ENCODE data around the gene TCTA. TPM values are rescaled to one million over a fixed set of nuclear protein-coding genes. Genes with fewer than 3 reads are reported as not detected.

The TCTA gene
- total RNA-seq, 1 experiment from 2014 or later, result 29.8 TPM

DNA sequence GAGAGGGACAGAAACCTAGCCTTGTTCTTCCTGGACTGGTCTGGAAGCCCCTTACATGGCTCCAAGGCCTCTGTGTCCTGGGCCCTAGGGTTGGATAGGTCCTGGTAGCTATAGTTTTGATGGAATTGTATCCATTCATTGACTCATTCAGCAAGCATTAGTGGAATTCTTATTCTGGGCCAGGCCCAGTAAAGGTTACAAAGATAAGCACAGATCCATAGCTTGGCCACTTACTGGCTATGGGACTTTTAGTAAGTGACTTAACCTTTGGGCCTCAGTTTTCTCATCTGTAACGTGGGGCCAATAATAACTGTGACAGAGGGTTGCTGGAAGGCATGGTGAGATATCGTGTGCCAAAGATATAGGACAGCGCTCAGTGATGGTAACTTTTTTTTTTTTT, 44.2 kb downstream of the TCTA start:
- peak; percentile 14 for DNase-seq (ENCODE audit: low read depth)

DNA sequence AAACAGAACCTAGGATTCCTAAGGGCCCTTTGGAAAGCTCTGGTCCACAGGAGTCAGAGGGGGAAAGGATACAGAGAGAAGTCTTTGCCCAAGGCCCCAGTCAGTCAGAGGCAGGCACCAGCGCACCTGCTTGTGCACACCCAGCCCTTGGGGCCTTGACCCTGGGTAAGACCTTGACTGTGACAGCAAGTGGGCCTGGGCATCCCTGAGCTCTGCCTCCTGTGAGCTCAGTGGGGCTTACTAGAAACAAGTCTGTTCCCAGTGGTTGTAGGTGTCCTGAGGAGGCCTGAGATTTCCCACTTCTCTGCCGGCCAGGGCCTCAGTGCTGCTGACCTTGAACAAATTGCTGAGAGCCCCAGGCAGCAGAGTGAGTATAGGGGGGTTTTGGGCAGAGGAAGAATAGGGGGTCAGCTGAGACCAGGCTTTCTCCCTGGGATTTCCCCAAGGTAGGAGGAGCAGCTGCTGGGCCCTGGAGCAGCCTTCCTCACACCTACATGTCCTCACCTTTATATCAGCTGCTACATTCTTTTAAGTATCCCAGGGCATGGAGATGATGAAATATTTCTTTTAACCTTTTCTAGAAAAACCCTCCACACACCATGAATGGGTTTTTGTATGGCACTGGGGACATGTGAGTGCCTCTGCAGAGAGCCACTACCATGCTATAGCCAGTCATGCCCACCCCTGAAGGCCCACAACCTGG, 48.1 kb downstream of the TCTA start:
- no peak for DNase-seq (ENCODE audit: low read depth)

DNA sequence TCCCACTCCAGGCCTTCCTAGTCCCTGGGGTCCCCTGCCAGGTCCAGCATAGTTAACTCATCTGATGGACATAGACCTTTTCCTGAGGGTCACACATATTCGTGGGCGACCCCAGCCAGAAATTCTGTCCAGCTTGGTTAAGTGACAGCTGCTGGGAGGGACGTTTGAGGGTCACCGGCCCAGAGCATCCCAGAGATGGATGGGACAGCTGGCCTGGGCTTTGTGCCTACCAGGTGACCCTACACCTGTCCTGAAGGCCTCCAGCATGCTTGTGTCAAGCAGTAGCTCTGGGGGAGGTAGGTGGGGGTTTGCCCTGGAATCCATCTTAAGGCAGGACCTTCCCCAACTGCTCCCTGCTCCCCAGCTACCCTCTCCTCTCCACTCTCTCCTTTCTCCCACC, 48.7 kb downstream of the TCTA start:
- no peak for DNase-seq (ENCODE audit: low read depth)

DNA sequence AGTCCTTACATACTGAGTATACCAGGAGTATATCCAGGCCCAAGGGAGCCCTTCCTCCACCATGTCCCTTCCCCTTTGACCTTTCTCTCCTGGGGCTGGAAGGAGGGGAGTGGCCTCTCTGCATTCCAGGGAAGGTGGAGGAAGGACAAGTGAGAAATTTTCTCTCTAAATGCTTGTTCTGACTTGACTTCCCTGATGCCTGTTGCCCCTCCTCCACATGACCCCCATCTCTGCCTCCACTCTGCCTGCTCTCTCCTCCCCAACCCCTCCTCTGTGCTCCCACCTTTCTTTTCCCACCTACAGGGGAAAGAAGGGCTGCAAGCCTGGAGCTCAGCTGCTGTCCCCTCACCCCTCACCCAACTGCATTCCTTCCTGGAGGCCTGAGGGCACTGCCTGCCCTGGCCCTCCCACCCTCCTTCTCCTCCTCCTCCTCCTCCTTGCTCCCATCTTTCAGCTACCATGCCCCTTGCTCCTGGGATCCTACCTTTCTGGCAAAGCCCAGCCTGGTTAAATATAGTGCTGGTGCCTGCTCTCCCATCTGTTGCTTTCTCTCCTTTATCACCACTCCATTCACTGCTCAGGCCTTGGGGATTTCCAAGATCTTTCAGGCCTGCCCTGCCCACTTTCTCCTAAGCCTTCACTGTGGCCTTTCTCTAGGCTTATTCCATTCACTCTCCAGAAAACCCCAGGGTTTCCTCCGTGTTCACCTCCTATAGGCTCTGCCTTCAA, 49.4 kb downstream of the TCTA start:
- no peak for DNase-seq (ENCODE audit: low read depth)

GRCh38 chr3:49462222-49462621, 50.0 kb downstream of the TCTA start:
- DNase-seq (ENCODE audit: low read depth), result peak; percentile 27

DNA sequence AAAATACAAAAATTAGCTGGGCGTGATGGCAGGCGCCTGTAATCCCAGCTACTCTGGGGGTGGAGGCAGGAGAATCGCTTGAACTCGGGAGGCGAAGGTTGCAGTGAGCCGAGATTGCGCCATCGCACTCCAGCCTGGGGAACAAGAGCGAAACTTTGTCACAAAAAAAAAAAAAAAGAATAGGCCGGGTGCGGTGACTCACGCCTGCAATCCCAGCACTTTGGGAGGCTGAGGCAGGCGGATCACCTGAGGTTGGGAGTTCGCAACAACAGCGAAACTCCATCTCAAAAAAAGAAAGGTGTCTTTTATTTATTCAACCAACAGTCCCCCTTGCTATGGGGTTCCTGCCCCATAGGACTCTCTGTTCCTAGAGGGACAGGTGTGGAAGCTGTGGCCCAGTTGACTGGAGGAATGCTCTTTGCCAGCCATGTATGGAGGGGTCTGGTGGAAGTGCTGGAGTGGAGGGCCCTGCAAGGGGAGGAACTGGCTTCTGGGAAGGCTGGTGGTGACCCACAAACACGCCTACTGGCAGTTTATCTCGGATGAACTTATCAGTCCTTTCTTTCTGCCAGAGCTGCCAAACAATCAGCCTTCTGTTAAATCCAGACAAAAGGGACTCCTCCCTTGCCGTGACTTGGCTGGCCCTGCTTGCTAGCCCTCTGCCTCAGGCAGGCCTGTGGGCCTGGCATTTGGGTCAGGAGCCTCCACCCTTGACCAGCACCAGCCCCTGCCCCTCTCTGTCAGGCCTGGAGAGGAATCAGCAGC, 53.2 kb downstream of the TCTA start:
- DNase-seq (ENCODE audit: low read depth), result no peak

Other genes with a start within 250 kb of the TCTA start
- 32.0 and 36.2 TPM in 2 replicates for gene CCDC71, start 246.1 kb upstream of the TCTA start, total RNA-seq (2014; rRNA removed; shearing (Covaris generic))
- gene KLHDC8B, start 240.8 kb upstream of the TCTA start, total RNA-seq (2014; rRNA removed; shearing (Covaris generic)), result 3.2 and 5.1 TPM in 2 replicates
- gene C3orf62, start 135.2 kb upstream of the TCTA start, total RNA-seq (2014; rRNA removed; shearing (Covaris generic)), result 1.7 and 2.3 TPM in 2 replicates
- 11.3 and 14.6 TPM in 2 replicates for gene USP4, start 72.4 kb upstream of the TCTA start, total RNA-seq (2014; rRNA removed; shearing (Covaris generic))
- gene GPX1, start 54.1 kb upstream of the TCTA start, total RNA-seq (2014; rRNA removed; shearing (Covaris generic)), result 711 and 766 TPM in 2 replicates
- gene RHOA, start 447 bp upstream of the TCTA start, total RNA-seq (2014; rRNA removed; shearing (Covaris generic)), result 305 and 426 TPM in 2 replicates
- gene AMT, start 10.1 kb downstream of the TCTA start, total RNA-seq (2014; rRNA removed; shearing (Covaris generic)), result 0.58 and 1.0 TPM in 2 replicates
- gene NICN1, start 16.9 kb downstream of the TCTA start, total RNA-seq (2014; rRNA removed; shearing (Covaris generic)), result 4.0 and 4.6 TPM in 2 replicates
- gene DAG1, start 57.8 kb downstream of the TCTA start, total RNA-seq (2014; rRNA removed; shearing (Covaris generic)), result 41.4 and 48.1 TPM in 2 replicates
- gene BSN, start 142.1 kb downstream of the TCTA start, total RNA-seq (2014; rRNA removed; shearing (Covaris generic)), result 0.07 and 0.18 TPM in 2 replicates

Data from HT1080 (cell line).